Fibroblast of skin of left biceps (primary cell): ENCODE measurements around the gene FUS.
"Not testable (repeated sequence)": the region's sequence is repeated elsewhere in the genome, so short reads cannot be mapped to it uniquely, and the experiment has no call there.

Experiments used
- DNase-seq, 2 experiments: peaks; one replicate each; pipeline ENCODE4 v3.0.0-alpha.2; 2013; ENCODE audit warnings: low read depth in 2 of 2

FUS gene

DNA sequence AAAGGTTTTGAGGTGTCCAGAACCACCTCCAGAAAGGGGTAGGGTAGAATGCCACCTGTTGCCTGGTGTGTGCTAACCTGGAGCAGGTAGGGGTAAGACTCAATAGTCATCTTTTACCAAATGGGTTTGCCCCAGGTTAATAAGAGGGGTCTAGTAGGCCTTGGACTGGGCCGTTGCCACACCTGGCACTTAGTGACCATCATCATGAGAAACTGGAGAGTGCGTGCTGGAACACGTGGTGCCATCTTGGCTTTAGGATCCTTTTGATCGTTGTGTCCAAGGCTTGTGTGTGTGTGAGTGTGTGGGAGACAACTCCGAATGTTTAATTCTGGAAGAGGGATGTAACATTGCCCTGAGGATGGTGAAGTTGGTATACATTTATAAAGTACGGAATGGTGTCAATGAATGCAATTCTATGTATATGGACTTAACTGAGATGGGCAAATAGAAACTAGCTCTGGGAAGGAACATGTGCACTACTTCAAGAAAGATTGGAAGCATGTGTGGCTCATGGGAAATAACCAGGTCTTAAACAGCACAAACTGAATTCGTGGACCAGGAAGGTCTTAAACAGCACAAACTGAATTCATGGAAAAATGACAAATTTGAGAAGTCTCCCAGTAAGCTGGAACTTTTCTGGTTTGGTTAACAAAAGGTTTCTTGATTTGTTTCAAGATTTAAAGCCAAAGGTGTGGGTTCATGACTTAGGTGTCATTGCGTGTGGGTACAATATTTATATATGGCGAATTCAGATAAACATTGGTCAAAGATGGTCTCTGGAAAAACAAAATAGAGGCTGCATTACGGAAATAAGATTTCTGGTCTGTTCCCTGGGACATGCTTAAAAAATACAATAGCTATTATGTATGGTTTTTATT lies 7.2 kb downstream of the FUS start:
- no peak for DNase-seq

DNA sequence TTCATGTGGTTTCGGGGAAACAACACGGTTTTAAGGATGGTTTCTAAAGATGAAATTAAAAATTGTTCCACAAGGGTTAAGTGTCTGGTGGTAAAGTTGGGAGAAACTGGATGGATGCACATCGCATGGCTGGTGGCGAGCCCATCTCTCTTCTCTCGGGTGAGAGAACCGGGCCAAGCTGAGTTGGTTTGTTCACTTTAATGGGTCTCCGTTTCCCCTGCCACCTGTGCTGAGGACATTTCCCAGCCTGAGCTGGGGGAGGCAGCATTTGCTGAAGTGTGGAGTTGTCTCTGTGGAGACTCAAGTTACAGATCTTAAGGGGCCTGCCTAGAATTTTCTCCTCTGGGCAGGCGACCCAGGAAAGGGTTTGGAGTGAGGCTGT lies 7.9 kb downstream of the FUS start:
- no peak for DNase-seq

- no peak for DNase-seq
Observed at GRCh38 chr16:31188450-31189411, 8.8 kb downstream of the FUS start.

GRCh38 chr16:31189412-31189778 lies 9.5 kb downstream of the FUS start:
- DNase-seq: no peak

- no peak for DNase-seq
Observed at GRCh38 chr16:31190061-31190460, 10.1 kb downstream of the FUS start.

DNA sequence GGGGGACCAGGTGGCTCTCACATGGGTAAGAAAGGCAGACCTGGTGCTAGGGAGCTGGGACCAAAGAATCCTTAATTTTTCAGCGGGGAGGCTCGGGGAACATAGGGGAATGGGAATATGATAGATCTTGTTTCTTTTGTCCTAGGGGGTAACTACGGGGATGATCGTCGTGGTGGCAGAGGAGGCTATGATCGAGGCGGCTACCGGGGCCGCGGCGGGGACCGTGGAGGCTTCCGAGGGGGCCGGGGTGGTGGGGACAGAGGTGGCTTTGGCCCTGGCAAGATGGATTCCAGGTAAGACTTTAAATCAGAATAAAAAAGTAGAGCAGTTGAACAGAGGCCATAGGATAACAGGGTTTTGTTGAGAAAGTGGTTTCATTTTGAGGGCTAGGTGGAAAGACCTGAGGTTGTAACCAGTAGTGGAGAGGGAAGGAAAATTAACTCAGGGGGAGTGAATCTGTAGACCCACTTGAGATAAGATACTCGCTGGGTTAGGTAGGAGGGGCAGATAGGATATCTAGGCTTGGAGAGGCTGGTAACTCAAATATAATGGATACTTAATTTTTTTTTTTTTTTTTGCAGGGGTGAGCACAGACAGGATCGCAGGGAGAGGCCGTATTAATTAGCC lies 11.0 kb downstream of the FUS start:
- no peak for DNase-seq

GRCh38 chr16:31191697-31192428 lies 11.9 kb downstream of the FUS start:
- DNase-seq: no peak

GRCh38 chr16:31192856-31193642 lies 13.1 kb downstream of the FUS start:
- no peak for DNase-seq

DNA sequence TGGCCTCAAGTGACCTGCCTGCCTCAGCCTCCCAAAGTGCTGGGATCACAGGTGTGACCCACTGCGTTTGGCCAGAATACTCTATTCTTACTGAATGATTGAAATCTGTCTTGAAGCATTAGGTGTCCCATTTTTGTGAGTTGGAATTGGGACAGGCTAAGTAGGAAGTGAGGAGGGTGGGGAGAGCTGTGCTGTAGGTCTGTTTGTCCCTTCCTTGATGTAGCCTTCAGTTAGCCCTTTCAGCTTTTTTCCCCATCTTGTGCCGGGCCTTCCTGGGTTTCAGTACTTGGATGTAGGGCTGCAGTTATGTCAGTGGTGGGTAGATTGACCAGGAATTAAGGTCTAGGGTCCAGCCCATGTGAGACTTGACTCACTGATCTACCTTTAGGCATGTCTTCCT lies 13.9 kb downstream of the FUS start:
- DNase-seq: no peak

- no peak for DNase-seq
Observed at GRCh38 chr16:31194898-31195297, 15.0 kb downstream of the FUS start.

GRCh38 chr16:31195861-31196260 lies 15.9 kb downstream of the FUS start:
- not testable (repeated sequence) for DNase-seq

DNA sequence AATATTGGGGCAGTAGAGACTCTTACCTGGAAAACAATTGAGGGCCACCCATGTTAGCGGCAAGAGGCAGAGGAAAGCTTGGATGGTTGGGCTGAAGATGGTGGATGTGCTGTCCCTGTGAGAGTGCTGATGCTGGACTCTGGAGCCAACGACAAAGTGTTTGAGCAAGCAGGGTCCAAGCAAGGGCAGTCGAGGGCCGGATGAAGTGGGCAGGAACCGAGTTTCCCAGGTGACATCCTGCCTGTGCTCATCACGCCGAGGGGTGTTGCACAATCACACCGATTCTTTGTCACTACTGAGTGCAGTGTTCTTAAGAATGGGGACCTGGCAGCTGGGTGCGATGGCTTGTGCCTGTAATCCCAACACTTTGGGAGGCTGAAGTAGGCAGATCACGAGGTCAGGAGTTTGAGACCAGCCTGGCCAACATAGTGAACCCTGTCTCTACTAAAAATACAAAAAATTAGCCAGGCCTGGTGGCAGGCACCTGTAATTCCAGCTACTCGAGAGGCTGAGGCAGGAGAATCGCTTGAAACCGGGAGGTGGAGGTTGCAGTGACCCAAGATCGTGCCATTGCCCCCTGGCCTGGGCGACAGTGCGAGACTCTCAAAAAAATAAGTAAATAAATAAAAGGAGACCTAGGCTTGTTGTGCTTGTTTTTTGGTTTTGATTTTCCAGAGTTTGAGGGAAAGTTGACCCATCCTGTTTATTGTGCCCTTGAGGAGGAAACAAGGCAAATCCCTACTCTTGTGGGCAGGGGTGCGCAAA lies 16.6 kb downstream of the FUS start:
- DNase-seq: no peak

GRCh38 chr16:31198207-31198882 lies 18.4 kb downstream of the FUS start:
- no peak for DNase-seq

- DNase-seq: no peak
Observed at GRCh38 chr16:31199430-31200041, 19.6 kb downstream of the FUS start.

DNA sequence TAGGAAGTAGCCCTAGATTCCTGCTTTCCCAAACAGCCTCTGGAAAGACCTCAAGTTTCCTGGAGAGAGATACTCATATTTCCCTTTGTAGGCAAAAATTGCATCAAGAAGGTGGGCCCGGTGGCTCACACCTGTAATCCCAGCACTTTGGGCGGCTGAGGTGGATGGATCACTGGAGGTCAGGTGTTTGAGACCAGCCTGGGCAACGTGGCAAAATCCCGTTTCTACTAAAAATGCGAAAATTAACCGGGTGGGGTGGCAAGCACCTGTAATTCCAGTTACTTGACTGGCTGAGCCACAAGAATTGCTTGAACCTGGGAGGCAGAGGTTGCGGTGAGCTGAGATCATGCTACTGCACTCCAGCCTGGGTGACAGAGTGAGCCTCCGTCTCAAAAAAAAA lies 20.2 kb downstream of the FUS start:
- DNase-seq: not testable (repeated sequence)

DNA sequence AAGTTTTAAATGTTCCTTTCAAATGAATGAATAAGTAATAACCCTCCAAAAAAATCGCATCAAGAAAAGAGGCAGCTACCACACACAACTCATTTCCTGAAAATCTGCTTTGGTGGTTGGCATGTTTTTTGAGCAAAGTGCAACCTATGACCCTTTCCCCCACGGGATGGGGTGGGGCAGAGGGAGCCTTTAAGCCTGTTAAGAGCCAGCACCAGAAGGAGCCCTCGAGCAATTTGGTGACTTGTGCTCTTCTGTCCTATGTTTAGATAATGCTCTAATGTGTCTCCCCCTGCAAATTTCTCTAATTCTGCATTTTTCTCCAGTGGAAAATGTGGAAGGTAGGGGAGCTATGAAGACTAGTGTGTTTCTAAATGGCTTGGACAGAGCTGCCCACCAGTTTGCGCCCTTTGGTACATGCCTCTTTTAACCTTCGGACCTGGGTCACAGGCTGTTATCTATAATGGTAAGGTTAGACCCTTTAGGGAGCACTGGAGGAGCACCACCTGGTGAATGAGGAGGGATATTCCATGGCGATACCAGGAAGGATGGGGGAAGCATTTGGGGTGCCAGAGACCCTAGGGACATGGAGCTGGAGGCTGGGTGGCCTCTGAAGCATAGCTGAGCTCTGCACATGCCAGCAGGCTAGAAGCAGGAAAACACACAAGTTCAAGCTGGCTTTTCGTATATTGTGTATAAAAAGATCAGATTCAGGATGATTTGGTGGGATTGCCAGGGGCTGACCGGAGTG lies 21.1 kb downstream of the FUS start:
- DNase-seq: no peak

DNA sequence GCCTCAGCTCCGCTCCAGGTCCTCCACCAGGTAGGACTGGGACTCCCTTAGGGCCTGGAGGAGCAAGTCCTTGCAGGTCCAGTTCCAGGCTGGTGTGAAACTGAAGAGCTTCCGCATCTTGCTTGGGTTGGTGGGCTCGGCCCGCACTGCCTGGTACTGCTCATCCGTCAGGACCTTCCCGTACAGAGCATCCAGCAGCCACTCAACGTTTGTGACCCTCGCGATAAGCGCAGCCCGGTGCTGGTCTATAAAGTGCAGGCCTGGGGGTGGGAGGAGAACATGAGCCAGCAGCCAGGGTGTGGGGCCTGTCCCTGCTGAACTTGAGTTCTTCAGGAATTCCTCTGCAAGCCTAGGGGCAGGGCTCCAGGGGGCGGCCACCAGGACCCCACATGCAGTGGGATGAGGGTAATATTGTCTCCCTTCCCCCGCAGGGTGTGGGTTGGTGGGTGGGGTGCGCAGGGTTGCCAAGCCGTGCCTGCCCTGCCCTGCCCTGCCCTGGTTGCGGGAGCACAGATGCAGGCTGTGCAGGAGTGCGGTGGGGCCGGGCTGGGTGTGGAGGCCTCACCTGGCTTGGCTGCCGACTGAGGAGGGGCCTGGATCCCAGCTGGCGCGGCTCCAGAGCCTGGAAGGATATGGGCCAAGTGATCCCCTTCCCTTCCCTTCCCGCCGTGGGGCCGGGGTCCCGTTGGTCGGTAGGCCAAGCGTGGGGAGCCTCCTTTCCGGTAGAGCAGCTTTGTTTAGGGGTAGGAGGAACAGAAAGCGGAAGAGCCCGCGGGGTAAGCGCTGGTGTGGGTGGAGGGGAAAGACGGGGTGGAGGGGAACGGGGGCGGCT lies 21.9 kb downstream of the FUS start:
- no peak for DNase-seq
